ENCODE results near the gene TMEM238L.

Gene TMEM238L

GRCh38 chr17:10775058-10775457 lies 28.8 kb downstream of the TMEM238L start:
- H3K9me3 Mint-ChIP-seq = peaks cover 17% of the 10 kb centered on the region

GRCh38 chr17:10773391-10773790 lies 30.5 kb downstream of the TMEM238L start:
- Mint-ChIP-seq H3K4me3 (no peak overlapping the region), H3K27me3 (ENCODE audit: low read depth) (no peaks in the 10 kb centered on the region), H3K36me3 (ENCODE audit: low read depth) (no peaks in the 10 kb centered on the region), H3K9me3 (peaks cover 17% of the 10 kb centered on the region), H3K27ac (no peak overlapping the region), H3K4me1 (ENCODE audit: low read depth) (no peaks in the 10 kb centered on the region)
- no peak for DNase-seq (ENCODE audit: low spot score)

More at GRCh38 chr17:10775058-10775457, 28.8 kb downstream of the TMEM238L start:
- no peak for DNase-seq (ENCODE audit: low spot score)
- H3K27ac Mint-ChIP-seq = no peak overlapping the region
- H3K4me1 Mint-ChIP-seq (ENCODE audit: low read depth) = no peaks in the 10 kb centered on the region
- no peak overlapping the region for H3K4me3 Mint-ChIP-seq
- H3K27me3 Mint-ChIP-seq (ENCODE audit: low read depth) = no peaks in the 10 kb centered on the region
- no peaks in the 10 kb centered on the region for H3K36me3 Mint-ChIP-seq (ENCODE audit: low read depth)

- no peaks in the 10 kb centered on the region for H3K27me3 Mint-ChIP-seq (ENCODE audit: low read depth)
- H3K4me3 Mint-ChIP-seq = no peak overlapping the region
- no peak for DNase-seq (ENCODE audit: low spot score)
- H3K9me3 Mint-ChIP-seq = peaks cover 17% of the 10 kb centered on the region
- no peak overlapping the region for H3K27ac Mint-ChIP-seq
- H3K36me3 Mint-ChIP-seq (ENCODE audit: low read depth) = no peaks in the 10 kb centered on the region
- H3K4me1 Mint-ChIP-seq (ENCODE audit: low read depth) = no peaks in the 10 kb centered on the region
These were observed 31.2 kb downstream of the TMEM238L start for GRCh38 chr17:10772425-10773380.

GRCh38 chr17:10771148-10771547 lies 32.8 kb downstream of the TMEM238L start:
- H3K27me3 Mint-ChIP-seq (ENCODE audit: low read depth) = no peaks in the 10 kb centered on the region
- peaks cover 17% of the 10 kb centered on the region for H3K9me3 Mint-ChIP-seq
- no peak overlapping the region for H3K27ac Mint-ChIP-seq
- DNase-seq (ENCODE audit: low spot score) = no peak
- no peaks in the 10 kb centered on the region for H3K36me3 Mint-ChIP-seq (ENCODE audit: low read depth)
- H3K4me1 Mint-ChIP-seq (ENCODE audit: low read depth) = no peaks in the 10 kb centered on the region
- no peak overlapping the region for H3K4me3 Mint-ChIP-seq

GRCh38 chr17:10769840-10770239 lies 34.1 kb downstream of the TMEM238L start:
- H3K4me1 Mint-ChIP-seq (ENCODE audit: low read depth) = no peaks in the 10 kb centered on the region
- DNase-seq (ENCODE audit: low spot score) = no peak
- H3K9me3 Mint-ChIP-seq = peaks cover 17% of the 10 kb centered on the region
- H3K4me3 Mint-ChIP-seq = no peak overlapping the region
- no peak overlapping the region for H3K27ac Mint-ChIP-seq
- H3K36me3 Mint-ChIP-seq (ENCODE audit: low read depth) = no peaks in the 10 kb centered on the region
- no peaks in the 10 kb centered on the region for H3K27me3 Mint-ChIP-seq (ENCODE audit: low read depth)

GRCh38 chr17:10768750-10769251 lies 35.1 kb downstream of the TMEM238L start:
- Mint-ChIP-seq H3K4me3 (no peak overlapping the region), H3K27ac (no peak overlapping the region), H3K4me1 (ENCODE audit: low read depth) (no peaks in the 10 kb centered on the region), H3K9me3 (peaks cover 13% of the 10 kb centered on the region), H3K27me3 (ENCODE audit: low read depth) (no peaks in the 10 kb centered on the region), H3K36me3 (ENCODE audit: low read depth) (no peaks in the 10 kb centered on the region)
- DNase-seq (ENCODE audit: low spot score) = no peak

GRCh38 chr17:10767232-10767631 lies 36.7 kb downstream of the TMEM238L start:
- no peak overlapping the region for H3K27ac Mint-ChIP-seq
- H3K9me3 Mint-ChIP-seq = peaks cover 10% of the 10 kb centered on the region
- no peaks in the 10 kb centered on the region for H3K4me1 Mint-ChIP-seq (ENCODE audit: low read depth)

GRCh38 chr17:10762037-10762436 lies 41.9 kb downstream of the TMEM238L start:
- Mint-ChIP-seq H3K36me3 (ENCODE audit: low read depth) (no peaks in the 10 kb centered on the region), H3K27ac (no peak overlapping the region), H3K4me3 (no peak overlapping the region), H3K9me3 (no peaks in the 10 kb centered on the region), H3K4me1 (ENCODE audit: low read depth) (no peaks in the 10 kb centered on the region), H3K27me3 (ENCODE audit: low read depth) (no peaks in the 10 kb centered on the region)
- DNase-seq (ENCODE audit: low spot score) = no peak

More at GRCh38 chr17:10767232-10767631, 36.7 kb downstream of the TMEM238L start:
- Mint-ChIP-seq H3K4me3 (no peak overlapping the region), H3K27me3 (ENCODE audit: low read depth) (no peaks in the 10 kb centered on the region), H3K36me3 (ENCODE audit: low read depth) (no peaks in the 10 kb centered on the region)
- no peak for DNase-seq (ENCODE audit: low spot score)

- no peaks in the 10 kb centered on the region for H3K27me3 Mint-ChIP-seq (ENCODE audit: low read depth)
- H3K9me3 Mint-ChIP-seq = no peaks in the 10 kb centered on the region
- no peaks in the 10 kb centered on the region for H3K36me3 Mint-ChIP-seq (ENCODE audit: low read depth)
- H3K4me1 Mint-ChIP-seq (ENCODE audit: low read depth) = no peaks in the 10 kb centered on the region
- DNase-seq (ENCODE audit: low spot score) = no peak
- H3K27ac Mint-ChIP-seq = no peak overlapping the region
- no peak overlapping the region for H3K4me3 Mint-ChIP-seq
These were observed 42.6 kb downstream of the TMEM238L start for GRCh38 chr17:10761281-10761680.

GRCh38 chr17:10758062-10758461 lies 45.8 kb downstream of the TMEM238L start:
- no peak for DNase-seq (ENCODE audit: low spot score)
- Mint-ChIP-seq H3K9me3 (no peaks in the 10 kb centered on the region), H3K27ac (no peak overlapping the region), H3K27me3 (ENCODE audit: low read depth) (no peaks in the 10 kb centered on the region), H3K4me1 (ENCODE audit: low read depth) (no peaks in the 10 kb centered on the region), H3K36me3 (ENCODE audit: low read depth) (no peaks in the 10 kb centered on the region), H3K4me3 (no peak overlapping the region)

- H3K4me1 Mint-ChIP-seq (ENCODE audit: low read depth) = no peaks in the 10 kb centered on the region
- DNase-seq (ENCODE audit: low spot score) = no peak
- no peak overlapping the region for H3K4me3 Mint-ChIP-seq
- H3K9me3 Mint-ChIP-seq = no peaks in the 10 kb centered on the region
- no peaks in the 10 kb centered on the region for H3K27me3 Mint-ChIP-seq (ENCODE audit: low read depth)
- H3K27ac Mint-ChIP-seq = no peak overlapping the region
- H3K36me3 Mint-ChIP-seq (ENCODE audit: low read depth) = no peaks in the 10 kb centered on the region
These were observed 46.3 kb downstream of the TMEM238L start for GRCh38 chr17:10757647-10758046.

- Mint-ChIP-seq H3K4me1 (ENCODE audit: low read depth) (no peaks in the 10 kb centered on the region), H3K27me3 (ENCODE audit: low read depth) (no peaks in the 10 kb centered on the region), H3K4me3 (no peak overlapping the region), H3K27ac (no peak overlapping the region), H3K9me3 (no peaks in the 10 kb centered on the region), H3K36me3 (ENCODE audit: low read depth) (no peaks in the 10 kb centered on the region)
- DNase-seq (ENCODE audit: low spot score) = no peak
These were observed 46.8 kb downstream of the TMEM238L start for GRCh38 chr17:10757067-10757466.

- H3K27ac Mint-ChIP-seq = no peak overlapping the region
- no peaks in the 10 kb centered on the region for H3K27me3 Mint-ChIP-seq (ENCODE audit: low read depth)
- H3K4me1 Mint-ChIP-seq (ENCODE audit: low read depth) = no peaks in the 10 kb centered on the region
- no peak overlapping the region for H3K4me3 Mint-ChIP-seq
- DNase-seq (ENCODE audit: low spot score) = no peak
- H3K9me3 Mint-ChIP-seq = no peaks in the 10 kb centered on the region
- H3K36me3 Mint-ChIP-seq (ENCODE audit: low read depth) = no peaks in the 10 kb centered on the region
These were observed 47.3 kb downstream of the TMEM238L start for GRCh38 chr17:10756619-10757018.

GRCh38 chr17:10756185-10756584 lies 47.7 kb downstream of the TMEM238L start:
- no peaks in the 10 kb centered on the region for H3K9me3 Mint-ChIP-seq
- DNase-seq (ENCODE audit: low spot score) = no peak
- no peaks in the 10 kb centered on the region for H3K4me1 Mint-ChIP-seq (ENCODE audit: low read depth)
- H3K4me3 Mint-ChIP-seq = no peak overlapping the region
- H3K36me3 Mint-ChIP-seq (ENCODE audit: low read depth) = no peaks in the 10 kb centered on the region
- H3K27me3 Mint-ChIP-seq (ENCODE audit: low read depth) = no peaks in the 10 kb centered on the region
- H3K27ac Mint-ChIP-seq = no peak overlapping the region
